GM12874 (cell line): ENCODE measurements around the gene SLC38A10.

Experiments
- CTCF ChIP-seq: IDR thresholded peaks from 2 replicates; pipeline ENCODE4 v1.5.1; 2011; ENCODE audit warnings: low read depth, mild to moderate bottlenecking, control low read depth, low read length, moderate library complexity; ENCODE audit not compliant: insufficient read depth

SLC38A10 gene

GRCh38 chr17:81338274-81339190, 43.4 kb upstream of the SLC38A10 start:
- TF ChIP-seq CTCF = no peak

- no peak for TF ChIP-seq CTCF
Measured at GRCh38 chr17:81337476-81337879, 42.4 kb upstream of the SLC38A10 start.

- TF ChIP-seq CTCF = no peak
Measured at GRCh38 chr17:81336930-81337325, 41.8 kb upstream of the SLC38A10 start.

GRCh38 chr17:81336296-81336929, 41.3 kb upstream of the SLC38A10 start:
- no peak for TF ChIP-seq CTCF

DNA sequence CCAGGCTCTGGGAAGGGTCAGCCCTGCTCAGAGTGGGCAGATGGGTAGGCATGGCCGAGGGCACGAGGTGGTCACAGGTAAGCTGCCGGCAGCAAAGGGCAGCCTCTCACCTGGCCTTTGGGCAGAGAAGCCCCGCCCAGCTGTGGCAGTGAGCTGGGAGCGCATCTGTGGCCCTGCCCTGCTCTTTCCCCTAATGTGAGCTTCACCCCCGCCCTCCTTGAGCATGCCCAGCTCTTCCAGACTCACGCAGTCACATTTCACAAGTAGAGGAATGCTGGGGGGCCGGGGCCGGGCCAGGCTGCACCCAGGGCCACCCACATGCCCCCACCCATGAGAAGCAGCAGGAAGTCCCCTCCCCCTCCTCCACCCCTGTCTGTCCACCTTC, 40.7 kb upstream of the SLC38A10 start:
- TF ChIP-seq CTCF = no peak

DNA sequence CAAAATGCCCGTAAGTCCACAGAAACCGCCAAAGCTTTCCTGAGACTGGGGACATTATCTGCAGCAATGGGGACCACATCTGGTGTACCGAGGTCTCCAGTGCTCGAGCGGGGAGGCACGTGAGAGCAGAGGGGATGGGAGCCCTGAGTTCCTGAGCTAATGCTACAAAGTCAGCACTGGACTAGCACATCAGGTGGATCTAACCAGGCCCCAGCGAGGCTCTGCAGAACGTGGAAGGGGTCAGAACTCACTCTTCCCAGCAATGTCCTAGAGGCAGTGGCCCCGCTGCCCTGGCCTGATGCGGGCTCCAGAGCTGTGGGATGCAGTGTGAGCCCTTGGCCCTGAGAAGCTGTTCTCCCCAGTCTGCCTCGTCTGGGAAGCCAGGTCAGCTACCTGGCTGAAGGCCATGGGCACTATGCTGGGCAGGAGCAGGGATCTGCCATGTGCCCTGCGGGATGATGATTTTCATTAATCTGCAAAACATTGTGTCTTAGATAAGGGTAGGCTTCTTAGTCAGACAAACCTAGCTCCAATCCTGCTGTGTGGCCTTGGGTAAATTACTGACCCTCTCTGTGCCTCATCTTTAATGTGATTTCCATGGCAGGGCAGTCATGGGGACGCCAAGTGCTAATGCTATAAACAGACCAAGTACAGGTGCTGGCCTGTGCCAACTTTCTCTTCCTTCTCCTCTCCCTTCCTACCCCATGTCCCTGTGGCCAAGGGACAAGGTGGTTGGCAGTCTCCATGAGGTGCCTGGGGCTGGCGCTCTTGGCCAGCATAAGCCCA, 40.1 kb upstream of the SLC38A10 start:
- TF ChIP-seq CTCF = no peak

- no peak for TF ChIP-seq CTCF
Measured at GRCh38 chr17:81334391-81334901, 39.3 kb upstream of the SLC38A10 start.
